HepG2 (cell line): ENCODE results near the gene ARHGEF10L.

Experiments
- DNMT1 ChIP-seq: sonication (generic); formaldehyde crosslinking; IDR thresholded peaks from 2 replicates; pipeline ENCODE4 v1.5.1; 2020; ENCODE audit warnings: mild to moderate bottlenecking, missing genetic modification reagents
- NCOA5 ChIP-seq: sonication (generic); formaldehyde crosslinking; IDR thresholded peaks from 2 replicates; pipeline ENCODE4 v1.4.0; 2020; ENCODE audit warnings: missing genetic modification reagents
- PHB2 ChIP-seq: fragments of 450-650 bp; IDR thresholded peaks from 2 replicates; pipeline ENCODE4 v1.6.1; 2018; ENCODE audit not compliant: partially characterized antibody
- TF ChIP-seq, protein P1 (sequence below): sonication (generic); formaldehyde crosslinking; IDR thresholded peaks from 2 replicates; pipeline ENCODE4 v1.9.0; 2021; ENCODE audit warnings: missing genetic modification reagents, borderline replicate concordance
- TF ChIP-seq, protein P2 (sequence below), 2 experiments: sonication (generic) in 1 of 2; formaldehyde crosslinking in 1 of 2; IDR thresholded peaks; 2 replicates each; pipeline versions ENCODE4 v1.5.1 to v1.6.1; 2011 to 2020; ENCODE audit warnings: borderline replicate concordance in 1 of 2, low read depth in 1 of 2, low read length in 1 of 2, mild to moderate bottlenecking in 1 of 2, missing genetic modification reagents in 1 of 2, moderate library complexity in 1 of 2

DNA sequence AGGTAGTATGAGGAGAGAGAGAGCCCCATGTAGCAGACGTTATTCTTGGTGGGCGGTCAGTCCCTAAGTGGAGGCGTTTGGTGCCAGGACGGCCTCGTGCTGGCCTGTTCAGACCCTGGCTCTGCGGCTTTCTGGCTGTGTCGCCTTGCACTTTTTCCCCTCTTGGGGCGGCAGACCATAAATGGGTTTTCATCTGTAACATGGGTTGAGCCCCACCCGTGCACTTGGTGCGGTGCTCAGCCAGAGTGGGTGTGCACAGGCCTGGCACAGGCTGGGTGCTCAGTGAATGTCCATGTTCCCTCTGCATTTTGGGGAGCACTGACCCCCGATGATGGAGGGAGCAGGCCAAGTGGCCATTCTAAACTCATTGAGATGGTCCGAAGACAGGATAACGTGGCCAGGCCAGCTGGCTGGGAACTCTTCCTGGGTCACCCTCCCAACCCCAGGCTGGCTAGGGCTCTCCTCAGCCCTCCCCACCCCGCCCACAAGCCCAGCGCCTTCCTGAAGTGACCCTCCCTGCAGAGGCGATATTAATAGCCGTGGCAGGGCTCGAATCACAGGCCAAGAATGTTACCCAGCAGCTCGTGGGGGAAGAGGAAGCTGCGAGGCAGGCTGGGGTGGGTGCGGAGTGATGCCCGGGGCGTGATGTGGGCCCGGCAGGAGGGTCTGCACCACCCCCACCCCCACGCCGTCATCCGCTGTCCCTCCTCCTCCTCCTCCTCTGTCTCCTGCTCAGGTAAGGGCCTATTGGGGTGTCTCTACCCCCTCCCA, 78.5 kb downstream of the ARHGEF10L start:
- TF ChIP-seq DNMT1 (CRISPR knock-in tag) = no peak
- TF ChIP-seq NCOA5 = no peak
- TF ChIP-seq PHB2 = no peak
- TF ChIP-seq, protein P1, sequence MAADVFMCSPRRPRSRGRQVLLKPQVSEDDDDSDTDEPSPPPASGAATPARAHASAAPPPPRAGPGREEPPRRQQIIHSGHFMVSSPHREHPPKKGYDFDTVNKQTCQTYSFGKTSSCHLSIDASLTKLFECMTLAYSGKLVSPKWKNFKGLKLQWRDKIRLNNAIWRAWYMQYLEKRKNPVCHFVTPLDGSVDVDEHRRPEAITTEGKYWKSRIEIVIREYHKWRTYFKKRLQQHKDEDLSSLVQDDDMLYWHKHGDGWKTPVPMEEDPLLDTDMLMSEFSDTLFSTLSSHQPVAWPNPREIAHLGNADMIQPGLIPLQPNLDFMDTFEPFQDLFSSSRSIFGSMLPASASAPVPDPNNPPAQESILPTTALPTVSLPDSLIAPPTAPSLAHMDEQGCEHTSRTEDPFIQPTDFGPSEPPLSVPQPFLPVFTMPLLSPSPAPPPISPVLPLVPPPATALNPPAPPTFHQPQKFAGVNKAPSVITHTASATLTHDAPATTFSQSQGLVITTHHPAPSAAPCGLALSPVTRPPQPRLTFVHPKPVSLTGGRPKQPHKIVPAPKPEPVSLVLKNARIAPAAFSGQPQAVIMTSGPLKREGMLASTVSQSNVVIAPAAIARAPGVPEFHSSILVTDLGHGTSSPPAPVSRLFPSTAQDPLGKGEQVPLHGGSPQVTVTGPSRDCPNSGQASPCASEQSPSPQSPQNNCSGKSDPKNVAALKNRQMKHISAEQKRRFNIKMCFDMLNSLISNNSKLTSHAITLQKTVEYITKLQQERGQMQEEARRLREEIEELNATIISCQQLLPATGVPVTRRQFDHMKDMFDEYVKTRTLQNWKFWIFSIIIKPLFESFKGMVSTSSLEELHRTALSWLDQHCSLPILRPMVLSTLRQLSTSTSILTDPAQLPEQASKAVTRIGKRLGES (CRISPR knock-in tag) = no peak
- TF ChIP-seq, protein P2, sequence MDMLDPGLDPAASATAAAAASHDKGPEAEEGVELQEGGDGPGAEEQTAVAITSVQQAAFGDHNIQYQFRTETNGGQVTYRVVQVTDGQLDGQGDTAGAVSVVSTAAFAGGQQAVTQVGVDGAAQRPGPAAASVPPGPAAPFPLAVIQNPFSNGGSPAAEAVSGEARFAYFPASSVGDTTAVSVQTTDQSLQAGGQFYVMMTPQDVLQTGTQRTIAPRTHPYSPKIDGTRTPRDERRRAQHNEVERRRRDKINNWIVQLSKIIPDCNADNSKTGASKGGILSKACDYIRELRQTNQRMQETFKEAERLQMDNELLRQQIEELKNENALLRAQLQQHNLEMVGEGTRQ (IDR thresholded peaks at IDR 0.05; ENCODE audit: low read depth, low read length) = no peak
- TF ChIP-seq, protein P2 (CRISPR knock-in tag; IDR thresholded peaks at IDR 0.05; ENCODE audit: borderline replicate concordance) = no peak
